Non-pigmented ciliary epithelial cell (primary cell): ENCODE data around the gene CIZ1.
"Not testable (repeated sequence)": the region's sequence is repeated elsewhere in the genome, so short reads cannot be mapped to it uniquely, and the experiment has no call there.

ENCODE experiments used
- DNase-seq: peaks from one replicate; pipeline ENCODE4 v3.0.0-alpha.2; 2010; ENCODE audit warnings: low read depth

The CIZ1 gene

GRCh38 chr9:128190013-128190412 lies 1.4 kb downstream of the CIZ1 start:
- DNase-seq: no peak

- DNase-seq: no peak
Observed at GRCh38 chr9:128188209-128188608, 3.2 kb downstream of the CIZ1 start.

GRCh38 chr9:128187361-128187760 lies 4.0 kb downstream of the CIZ1 start:
- DNase-seq: no peak

GRCh38 chr9:128185979-128186965 lies 5.1 kb downstream of the CIZ1 start:
- DNase-seq: no peak

GRCh38 chr9:128182893-128183588 lies 8.3 kb downstream of the CIZ1 start:
- DNase-seq: no peak

GRCh38 chr9:128181480-128181879 lies 9.9 kb downstream of the CIZ1 start:
- not testable (repeated sequence) for DNase-seq

GRCh38 chr9:128180447-128180846 lies 10.9 kb downstream of the CIZ1 start:
- DNase-seq: no peak

- no peak for DNase-seq
Observed at GRCh38 chr9:128180001-128180400, 11.4 kb downstream of the CIZ1 start.

GRCh38 chr9:128178806-128179431 lies 12.5 kb downstream of the CIZ1 start:
- no peak for DNase-seq

GRCh38 chr9:128175726-128176125 lies 15.6 kb downstream of the CIZ1 start:
- DNase-seq: no peak

GRCh38 chr9:128175102-128175563 lies 16.2 kb downstream of the CIZ1 start:
- DNase-seq: no peak

- no peak for DNase-seq
Observed at GRCh38 chr9:128174062-128174461, 17.3 kb downstream of the CIZ1 start.

- no peak for DNase-seq
Observed at GRCh38 chr9:128169925-128170324, 21.4 kb downstream of the CIZ1 start.

GRCh38 chr9:128169492-128169891 lies 21.9 kb downstream of the CIZ1 start:
- DNase-seq: no peak

- DNase-seq: no peak
Observed at GRCh38 chr9:128168731-128169308, 22.6 kb downstream of the CIZ1 start.

GRCh38 chr9:128167209-128167608 lies 24.2 kb downstream of the CIZ1 start:
- DNase-seq: no peak

GRCh38 chr9:128166169-128166568 lies 25.2 kb downstream of the CIZ1 start:
- no peak for DNase-seq

GRCh38 chr9:128164307-128164885 lies 27.0 kb downstream of the CIZ1 start:
- no peak for DNase-seq

GRCh38 chr9:128163523-128164306 lies 27.7 kb downstream of the CIZ1 start:
- no peak for DNase-seq

GRCh38 chr9:128163027-128163515 lies 28.3 kb downstream of the CIZ1 start:
- DNase-seq: no peak
